T-cell (primary cell): ENCODE measurements around the gene OR9A4. TPM values are rescaled to one million over a fixed set of nuclear protein-coding genes. Genes with fewer than 3 reads are reported as not detected.

Source experiments
- ATAC-seq, 4 experiments: fragments of 200-7000 bp in 3 of 4; fragments of 150-1000 bp in 1 of 4; cut with Tn5 transposase; replicated peaks in 1 of 4; 1 replicate in 3 of 4; 2 replicates in 1 of 4; pipeline ENCODE4 v1.10.0; 2021; ENCODE audit warnings: moderate library complexity in 3 of 4, mild to moderate bottlenecking in 2 of 4, moderate number of reproducible peaks in 1 of 4
- CTCF ChIA-PET, 2 donors: fragments of 300-600 bp; sonication (Branson Sonifier 250); formaldehyde crosslinking; loops; one replicate each; lab custom pipeline; 2022; ENCODE audit warnings: antibody characterized with exemption in 2 of 2; lab: Charles Lee
- POLR2A ChIA-PET, 2 donors: fragments of 300-600 bp; sonication (Branson Sonifier 250); formaldehyde crosslinking; loops; one replicate each; lab custom pipeline; 2022; ENCODE audit warnings: antibody characterized with exemption in 2 of 2; lab: Charles Lee
- DNase-seq, 35 experiments: peaks; one replicate each; pipeline versions ENCODE4 v3.0.0 to v3.0.0-alpha.2; 2013 to 2023
- H3K27ac ChIP-seq: one replicate; pipeline ENCODE4 v1.5.1; 2013; ENCODE audit warnings: low read length
- H3K27me3 ChIP-seq, 2 experiments: replicated peaks in 1 of 2; 1 replicate in 1 of 2; 2 replicates in 1 of 2; pipeline versions ENCODE4 v1.6.1 to v1.7.0; 2013; ENCODE audit warnings: low read length in 1 of 2, mixed read lengths in 1 of 2; ENCODE audit not compliant: control insufficient read depth in 2 of 2, insufficient read depth in 2 of 2; ENCODE audit errors: extremely low read depth in 1 of 2
- H3K36me3 ChIP-seq, 2 donors: 1 replicate in 1 of 2; 2 replicates in 1 of 2; pipeline versions ENCODE4 v1.6.1 to v1.7.0; 2013; ENCODE audit warnings: low read length in 1 of 2; ENCODE audit not compliant: control insufficient read depth in 2 of 2, insufficient read depth in 1 of 2; ENCODE audit errors: extremely low read depth in 1 of 2
- H3K4me1 ChIP-seq, 2 experiments: 1 replicate in 1 of 2; 2 replicates in 1 of 2; pipeline versions ENCODE4 v1.6.1 to v1.7.0; 2013; ENCODE audit warnings: low read length in 2 of 2, mixed read lengths in 1 of 2; ENCODE audit not compliant: insufficient read depth in 2 of 2, control insufficient read depth in 1 of 2; ENCODE audit errors: extremely low read depth in 1 of 2
- H3K4me3 ChIP-seq, 2 donors: 1 replicate in 1 of 2; 2 replicates in 1 of 2; pipeline versions ENCODE4 v1.5.1 to v1.7.0; 2013; ENCODE audit warnings: mild to moderate bottlenecking in 2 of 2, low read length in 1 of 2, moderate library complexity in 1 of 2; ENCODE audit not compliant: control insufficient read depth in 1 of 2; ENCODE audit errors: extremely low read depth in 1 of 2
- H3K9me3 ChIP-seq: 2 replicates; pipeline ENCODE4 v1.7.0; 2013
- H3K27ac Mint-ChIP-seq, 2 donors: one replicate each; pipeline ENCODE4 v1.8.0; 2020 to 2021; ENCODE audit warnings: mild to moderate bottlenecking in 2 of 2, mixed read lengths in 2 of 2
- H3K27me3 Mint-ChIP-seq, 2 donors: one replicate each; pipeline ENCODE4 v1.8.0; 2021 to 2022; ENCODE audit warnings: mixed read lengths in 2 of 2
- H3K36me3 Mint-ChIP-seq: one replicate; pipeline ENCODE4 v1.8.0; 2021; ENCODE audit warnings: mixed read lengths
- H3K4me1 Mint-ChIP-seq, 3 donors: one replicate each; pipeline ENCODE4 v1.8.0; 2020 to 2022; ENCODE audit warnings: mixed read lengths in 3 of 3, mild to moderate bottlenecking in 1 of 3
- H3K4me3 Mint-ChIP-seq, 3 donors: one replicate each; pipeline ENCODE4 v1.8.0; 2020 to 2022; ENCODE audit warnings: mild to moderate bottlenecking in 3 of 3, mixed read lengths in 3 of 3, moderate library complexity in 3 of 3
- H3K9me3 Mint-ChIP-seq, 3 donors: one replicate each; pipeline ENCODE4 v1.8.0; 2020 to 2022; ENCODE audit warnings: mixed read lengths in 3 of 3
- WGBS: methylation state at CpG from one replicate; pipeline ENCODE4 v1.1.5; 2013; ENCODE audit warnings: missing lambda C conversion rate; ENCODE audit not compliant: insufficient coverage; 5-methylcytosine and 5-hydroxymethylcytosine counted together
- total RNA-seq, 35 experiments: library from RNA in 6 of 35; stranded (reverse) in 6 of 35; fragments of 120-200 nt in 1 of 35; gene quantifications; one replicate each; pipeline versions ENCODE4 v1.2.1 to v1.2.4 and lab custom pipeline; 2013 to 2026

The OR9A4 gene, protein sequence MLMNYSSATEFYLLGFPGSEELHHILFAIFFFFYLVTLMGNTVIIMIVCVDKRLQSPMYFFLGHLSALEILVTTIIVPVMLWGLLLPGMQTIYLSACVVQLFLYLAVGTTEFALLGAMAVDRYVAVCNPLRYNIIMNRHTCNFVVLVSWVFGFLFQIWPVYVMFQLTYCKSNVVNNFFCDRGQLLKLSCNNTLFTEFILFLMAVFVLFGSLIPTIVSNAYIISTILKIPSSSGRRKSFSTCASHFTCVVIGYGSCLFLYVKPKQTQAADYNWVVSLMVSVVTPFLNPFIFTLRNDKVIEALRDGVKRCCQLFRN
- total RNA-seq = not detected
- not detected for total RNA-seq (2013)
- total RNA-seq (lab: John Stamatoyannopoulos, UW) = 0 to 0.06 (median 0) reads per million in 29 experiments

DNA sequence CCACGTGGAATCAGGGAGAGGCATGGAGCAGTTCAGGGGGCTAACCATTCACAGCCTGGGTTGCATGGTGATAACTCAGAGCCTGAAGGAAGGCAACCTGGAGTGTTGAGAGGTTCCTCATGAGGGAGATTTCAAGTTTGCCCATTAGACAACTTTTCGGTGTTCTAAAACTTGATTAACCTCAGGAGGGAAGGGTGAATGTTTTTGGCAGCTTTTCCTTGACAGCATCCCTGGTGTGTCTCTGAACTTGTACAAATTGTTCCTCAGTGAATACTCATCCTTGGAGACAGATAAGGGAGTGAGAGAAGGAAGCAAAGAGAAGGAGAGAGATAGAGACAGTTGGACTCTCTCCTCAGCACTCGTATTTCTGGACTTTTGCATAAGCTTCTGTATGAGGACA is at the start of gene OR9A4:
Gene OR9A4, plus strand, starts transcription at position 301 of the 400 bp plus-strand sequence. CDS start 2,477 bp downstream, outside the sequence.
- POLR2A ChIA-PET = no interaction called here
- ATAC-seq = no peak
- no peaks in the 10 kb centered on the region for H3K4me1 Mint-ChIP-seq

DNA sequence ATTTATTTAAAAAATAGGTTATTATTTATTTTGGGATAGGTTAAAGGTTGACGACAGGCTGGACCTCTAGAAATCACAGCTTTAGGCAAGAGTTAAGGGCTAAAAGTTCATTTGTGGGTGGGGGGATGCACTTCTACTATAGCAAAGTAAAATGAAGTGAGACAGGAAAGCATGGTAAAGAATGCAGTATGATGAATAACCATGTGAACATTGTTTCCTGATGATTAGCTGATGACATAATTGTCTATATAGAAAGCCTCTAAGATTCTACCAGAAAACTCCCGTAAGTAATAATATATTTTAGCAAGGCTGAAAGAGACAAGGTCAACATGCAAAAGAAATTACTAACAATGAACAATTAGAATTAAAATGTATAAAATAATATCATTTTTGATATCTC is 49.2 kb upstream of the OR9A4 start:
- no peak overlapping the region for H3K4me3 Mint-ChIP-seq
- WGBS = no CpG with 5 or more reads among the region's 2 CpGs

More for the DNA sequence above, at the start of gene OR9A4:
- no peak within 1 kb of the TSS for H3K27ac ChIP-seq
- H3K4me3 ChIP-seq = no peak within 1 kb of the TSS
- H3K36me3 ChIP-seq = no peaks in the 10 kb centered on the region
- DNase-seq = no peak
- H3K4me3 Mint-ChIP-seq = no peak within 1 kb of the TSS
- no peaks in the 10 kb centered on the region for H3K4me1 ChIP-seq
- no peaks in the 10 kb centered on the region for H3K36me3 Mint-ChIP-seq
- H3K9me3 Mint-ChIP-seq = peaks cover 0 to 4% (median 0%) of the 10 kb centered on the region in 3 donors
- peaks cover 0 to 3% of the 10 kb centered on the region in 2 experiments for H3K27me3 ChIP-seq
- peaks cover 0 to 12% of the 10 kb centered on the region in 2 donors for H3K27me3 Mint-ChIP-seq
- H3K27ac Mint-ChIP-seq = no peak within 1 kb of the TSS
- CTCF ChIA-PET = no interaction called here
- no peaks in the 10 kb centered on the region for H3K9me3 ChIP-seq
- 40% methylated on average over 1 of the region's 3 CpGs for WGBS

DNA sequence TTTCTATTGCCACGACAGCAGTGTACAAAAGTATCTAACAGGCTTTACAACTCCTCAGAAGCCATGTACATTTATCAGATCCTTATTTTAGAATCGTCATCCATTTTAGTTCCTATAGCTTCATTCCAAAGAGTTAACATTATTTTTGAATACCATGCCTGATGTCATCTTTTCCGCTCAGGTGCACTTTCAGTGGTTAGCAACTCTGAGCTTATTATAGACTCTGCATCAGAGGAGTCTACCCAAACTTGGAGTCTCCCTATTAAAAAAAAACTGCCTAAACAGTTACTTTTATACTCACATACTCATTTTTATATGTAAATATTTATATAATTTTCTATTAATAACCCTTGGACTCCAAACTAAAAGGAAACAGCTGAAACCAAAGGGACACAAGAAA is 43.3 kb upstream of the OR9A4 start:
- Mint-ChIP-seq H3K36me3 (no peaks in the 10 kb centered on the region), H3K27me3 (no peaks in the 10 kb centered on the region), H3K4me3 (no peak overlapping the region), H3K27ac (no peak overlapping the region), H3K9me3 (peaks cover 7 to 19% (median 8%) of the 10 kb centered on the region in 3 donors), H3K4me1 (no peaks in the 10 kb centered on the region)
- Histone ChIP-seq H3K4me3 (no peak overlapping the region), H3K9me3 (no peaks in the 10 kb centered on the region), H3K4me1 (no peaks in the 10 kb centered on the region), H3K36me3 (no peaks in the 10 kb centered on the region), H3K27me3 (peaks cover 0 to 2% of the 10 kb centered on the region in 2 experiments), H3K27ac (no peak overlapping the region)
- DNase-seq (no peak), ATAC-seq (no peak)
- POLR2A ChIA-PET = no interaction called here
- CTCF ChIA-PET = no interaction called here
- 92% methylated on average over 2 of the region's 3 CpGs for WGBS

More for the DNA sequence above, 49.2 kb upstream of the OR9A4 start:
- H3K27me3 ChIP-seq = no peaks in the 10 kb centered on the region
- H3K9me3 ChIP-seq = no peaks in the 10 kb centered on the region
- DNase-seq (no peak), ATAC-seq (no peak)
- H3K4me1 ChIP-seq = no peaks in the 10 kb centered on the region
- H3K27ac Mint-ChIP-seq = no peak overlapping the region
- H3K27ac ChIP-seq = no peak overlapping the region
- ChIA-PET POLR2A (no interaction called here), CTCF (no interaction called here)
- no peaks in the 10 kb centered on the region for H3K36me3 ChIP-seq
- H3K4me3 ChIP-seq = no peak overlapping the region
- H3K4me1 Mint-ChIP-seq = no peaks in the 10 kb centered on the region
- H3K9me3 Mint-ChIP-seq = peaks cover 7 to 20% (median 7%) of the 10 kb centered on the region in 3 donors
- H3K36me3 Mint-ChIP-seq = no peaks in the 10 kb centered on the region
- peaks cover 2 to 5% of the 10 kb centered on the region in 2 donors for H3K27me3 Mint-ChIP-seq

DNA sequence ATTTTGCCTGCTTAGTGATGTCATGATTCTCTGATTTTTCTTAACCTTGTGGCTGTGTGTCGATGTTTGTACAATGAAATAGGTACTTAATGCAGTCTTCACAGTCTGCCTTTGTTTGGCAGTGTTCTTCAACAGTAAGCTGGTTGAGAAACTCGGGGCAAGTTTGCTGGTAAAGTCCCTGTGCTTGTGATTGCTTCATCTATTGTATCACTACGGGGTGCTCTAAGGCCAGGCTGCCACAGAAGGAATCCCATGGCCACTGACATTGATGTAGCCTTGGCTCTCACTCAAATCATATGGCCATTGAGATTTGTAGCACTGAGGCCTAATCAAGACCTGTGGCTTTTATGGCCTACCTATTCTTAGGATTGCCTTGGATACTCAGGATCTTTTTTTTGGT is 41.4 kb upstream of the OR9A4 start:
- WGBS = 60% methylated on average over 2 of the region's 3 CpGs
- Histone ChIP-seq H3K36me3 (no peaks in the 10 kb centered on the region), H3K4me3 (no peak overlapping the region), H3K27me3 (peaks cover 0 to 2% of the 10 kb centered on the region in 2 experiments), H3K4me1 (no peaks in the 10 kb centered on the region), H3K9me3 (no peaks in the 10 kb centered on the region), H3K27ac (no peak overlapping the region)
- Mint-ChIP-seq H3K4me1 (no peaks in the 10 kb centered on the region), H3K27me3 (peaks cover 0 to 2% of the 10 kb centered on the region in 2 donors), H3K4me3 (no peak overlapping the region), H3K36me3 (no peaks in the 10 kb centered on the region), H3K9me3 (peaks cover 0 to 15% (median 11%) of the 10 kb centered on the region in 3 donors), H3K27ac (no peak overlapping the region)
- DNase-seq (no peak), ATAC-seq (no peak)
- POLR2A ChIA-PET = no interaction called here
- CTCF ChIA-PET = no interaction called here

DNA sequence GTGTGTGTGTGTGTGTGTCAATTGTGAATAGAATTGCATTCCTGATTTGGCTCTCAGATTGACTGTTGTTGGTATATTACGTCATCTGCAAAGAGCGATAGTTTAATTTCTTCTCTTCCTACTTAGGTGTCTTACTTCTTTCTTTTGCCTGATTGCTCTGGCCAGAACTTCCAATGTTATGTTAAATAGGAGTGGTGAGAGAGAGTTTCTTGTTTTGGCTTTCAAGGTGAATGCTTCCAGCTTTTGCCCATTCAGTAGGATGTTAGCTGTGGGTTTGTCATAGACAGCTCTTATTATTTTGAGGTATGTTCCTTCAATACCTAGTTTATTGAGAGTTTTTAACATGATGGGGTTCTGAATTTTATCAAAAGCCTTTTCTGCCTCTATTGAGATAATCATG is 40.7 kb upstream of the OR9A4 start:
- ChIA-PET POLR2A (no interaction called here), CTCF (no interaction called here)
- Histone ChIP-seq H3K27ac (no peak overlapping the region), H3K9me3 (no peaks in the 10 kb centered on the region), H3K4me1 (no peaks in the 10 kb centered on the region), H3K36me3 (no peaks in the 10 kb centered on the region), H3K4me3 (no peak overlapping the region), H3K27me3 (peaks cover 0 to 2% of the 10 kb centered on the region in 2 experiments)
- Mint-ChIP-seq H3K4me1 (no peaks in the 10 kb centered on the region), H3K4me3 (no peak overlapping the region), H3K36me3 (no peaks in the 10 kb centered on the region), H3K27ac (no peak overlapping the region), H3K9me3 (peaks cover 0 to 12% (median 5%) of the 10 kb centered on the region in 3 donors), H3K27me3 (peaks cover 0 to 2% of the 10 kb centered on the region in 2 donors)
- DNase-seq (no peak), ATAC-seq (no peak)
- WGBS = no CpG with 5 or more reads among the region's 2 CpGs

DNA sequence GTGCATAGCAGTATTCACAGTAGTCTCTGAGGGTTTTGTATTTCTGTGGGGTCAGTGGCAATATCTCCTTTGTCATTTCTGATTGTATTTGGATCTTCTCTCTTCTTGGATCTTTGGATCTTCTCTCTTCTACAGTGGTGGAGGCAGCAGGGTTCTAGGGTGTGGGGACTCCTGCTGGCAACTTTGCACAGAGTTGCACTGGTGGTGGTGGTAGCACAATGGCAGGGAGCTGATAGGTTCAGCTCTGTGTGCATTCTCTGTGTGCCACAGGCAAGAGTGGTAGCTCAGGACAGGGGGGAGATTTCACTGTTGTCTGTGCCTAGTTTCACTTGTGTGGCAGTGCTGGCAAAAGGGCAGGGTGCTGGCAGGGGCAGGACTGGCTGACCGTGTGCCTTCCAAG is 39.8 kb upstream of the OR9A4 start:
- WGBS = 83% methylated on average over 1 of the region's 1 CpG
- peaks cover 0 to 8% (median 3%) of the 10 kb centered on the region in 3 donors for H3K9me3 Mint-ChIP-seq
- Histone ChIP-seq H3K36me3 (no peaks in the 10 kb centered on the region), H3K27me3 (peaks cover 0 to 5% of the 10 kb centered on the region in 2 experiments), H3K27ac (no peak overlapping the region), H3K4me1 (no peaks in the 10 kb centered on the region), H3K4me3 (no peak overlapping the region), H3K9me3 (no peaks in the 10 kb centered on the region)
- peaks cover 0 to 2% of the 10 kb centered on the region in 2 donors for H3K27me3 Mint-ChIP-seq
- no peaks in the 10 kb centered on the region for H3K36me3 Mint-ChIP-seq
- no peaks in the 10 kb centered on the region for H3K4me1 Mint-ChIP-seq
- ATAC-seq (no peak), DNase-seq (no peak)
- ChIA-PET CTCF (no interaction called here), POLR2A (no interaction called here)
- no peak overlapping the region for H3K27ac Mint-ChIP-seq
- no peak overlapping the region for H3K4me3 Mint-ChIP-seq
